ENCODE measurements around the gene PDLIM1. TPM values are rescaled to one million over a fixed set of nuclear protein-coding genes. Genes with fewer than 3 reads are reported as not detected.
"Not testable (repeated sequence)": the region's sequence is repeated elsewhere in the genome, so short reads cannot be mapped to it uniquely, and the experiment has no call there.

Gene PDLIM1
- total RNA-seq, 1 donor from 2014 or later = 54.7 TPM

DNA sequence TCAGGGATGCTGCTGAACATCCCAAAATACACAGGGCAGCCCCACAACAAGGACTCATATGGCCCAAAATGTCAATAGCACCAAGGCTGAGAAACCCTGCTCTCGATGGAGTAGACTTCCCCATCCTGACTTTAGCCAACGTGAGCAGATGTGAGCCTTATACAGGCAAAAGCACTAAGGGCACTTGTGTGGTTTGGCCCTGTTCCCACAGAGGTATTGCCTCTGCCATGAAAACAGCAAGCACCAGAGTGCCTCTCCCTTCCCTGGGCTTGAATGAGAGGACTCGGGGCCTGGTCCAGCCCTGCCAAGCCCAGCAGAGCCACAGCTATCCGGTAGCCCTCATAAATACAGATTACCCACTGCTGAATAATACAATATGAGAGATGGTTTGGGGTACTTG lies 49.3 kb downstream of the PDLIM1 start:
- TF ChIP-seq, protein P1, sequence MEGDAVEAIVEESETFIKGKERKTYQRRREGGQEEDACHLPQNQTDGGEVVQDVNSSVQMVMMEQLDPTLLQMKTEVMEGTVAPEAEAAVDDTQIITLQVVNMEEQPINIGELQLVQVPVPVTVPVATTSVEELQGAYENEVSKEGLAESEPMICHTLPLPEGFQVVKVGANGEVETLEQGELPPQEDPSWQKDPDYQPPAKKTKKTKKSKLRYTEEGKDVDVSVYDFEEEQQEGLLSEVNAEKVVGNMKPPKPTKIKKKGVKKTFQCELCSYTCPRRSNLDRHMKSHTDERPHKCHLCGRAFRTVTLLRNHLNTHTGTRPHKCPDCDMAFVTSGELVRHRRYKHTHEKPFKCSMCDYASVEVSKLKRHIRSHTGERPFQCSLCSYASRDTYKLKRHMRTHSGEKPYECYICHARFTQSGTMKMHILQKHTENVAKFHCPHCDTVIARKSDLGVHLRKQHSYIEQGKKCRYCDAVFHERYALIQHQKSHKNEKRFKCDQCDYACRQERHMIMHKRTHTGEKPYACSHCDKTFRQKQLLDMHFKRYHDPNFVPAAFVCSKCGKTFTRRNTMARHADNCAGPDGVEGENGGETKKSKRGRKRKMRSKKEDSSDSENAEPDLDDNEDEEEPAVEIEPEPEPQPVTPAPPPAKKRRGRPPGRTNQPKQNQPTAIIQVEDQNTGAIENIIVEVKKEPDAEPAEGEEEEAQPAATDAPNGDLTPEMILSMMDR (IDR thresholded peaks at IDR 0.05; ENCODE audit: insufficient read depth, low read length, poor library complexity, severe bottlenecking) = no peak
- no peaks in the 10 kb centered on the region for H3K27me3 ChIP-seq (ENCODE audit: control insufficient read depth, insufficient read depth, low read length)
- H3K4me3 ChIP-seq (ENCODE audit: low read depth, low read length) = no peak overlapping the region
- H3K36me3 ChIP-seq (ENCODE audit: control insufficient read depth, insufficient read depth, low read length) = no peaks in the 10 kb centered on the region
- no peak for DNase-seq (ENCODE audit: low read depth)

DNA sequence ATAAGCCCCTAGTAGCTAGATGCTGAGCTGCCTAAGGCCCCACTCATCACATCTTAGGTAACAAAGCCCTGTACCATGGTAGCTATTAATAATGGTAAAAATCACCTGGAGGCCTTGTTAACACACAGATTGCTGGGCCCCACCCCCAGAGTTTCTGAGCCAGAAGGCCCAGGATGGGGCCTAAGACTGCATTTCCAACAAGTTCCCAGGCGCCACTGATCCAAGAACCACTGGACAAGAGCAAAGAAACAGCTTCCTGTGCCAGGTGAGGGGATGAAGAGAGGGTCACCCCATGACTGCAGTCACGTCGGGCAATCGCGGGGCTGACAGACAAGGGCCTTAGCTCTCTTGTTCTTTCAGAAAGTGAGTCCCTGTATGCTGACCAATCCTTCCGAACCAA lies 50.0 kb downstream of the PDLIM1 start:
- no peaks in the 10 kb centered on the region for H3K36me3 ChIP-seq (ENCODE audit: control insufficient read depth, insufficient read depth, low read length)
- no peak overlapping the region for H3K4me3 ChIP-seq (ENCODE audit: low read depth, low read length)
- H3K27me3 ChIP-seq (ENCODE audit: control insufficient read depth, insufficient read depth, low read length) = no peaks in the 10 kb centered on the region
- TF ChIP-seq, protein P1 (IDR thresholded peaks at IDR 0.05; ENCODE audit: insufficient read depth, low read length, poor library complexity, severe bottlenecking) = no peak
- DNase-seq (ENCODE audit: low read depth) = no peak

DNA sequence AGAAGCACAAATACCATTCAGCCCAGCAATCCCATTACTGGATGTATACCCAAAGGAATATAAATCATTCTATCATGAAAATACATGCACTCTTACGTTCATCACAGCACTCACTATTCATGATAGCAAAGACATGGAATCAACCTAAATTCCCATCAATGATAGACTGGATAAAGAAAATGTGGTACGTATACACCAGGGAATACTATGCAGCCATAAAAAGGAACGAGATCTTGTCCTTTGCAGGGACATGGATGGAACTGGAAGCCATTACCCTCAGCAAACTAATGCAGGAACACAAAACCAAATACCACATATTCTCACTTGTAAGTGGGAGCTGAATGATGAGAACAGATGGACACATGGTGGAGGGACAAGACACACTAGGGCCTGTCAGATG lies 50.7 kb downstream of the PDLIM1 start:
- H3K36me3 ChIP-seq (ENCODE audit: control insufficient read depth, insufficient read depth, low read length); H3K27me3 ChIP-seq (ENCODE audit: control insufficient read depth, insufficient read depth, low read length); DNase-seq (ENCODE audit: low read depth); H3K4me3 ChIP-seq (ENCODE audit: low read depth, low read length): not testable (repeated sequence)

DNA sequence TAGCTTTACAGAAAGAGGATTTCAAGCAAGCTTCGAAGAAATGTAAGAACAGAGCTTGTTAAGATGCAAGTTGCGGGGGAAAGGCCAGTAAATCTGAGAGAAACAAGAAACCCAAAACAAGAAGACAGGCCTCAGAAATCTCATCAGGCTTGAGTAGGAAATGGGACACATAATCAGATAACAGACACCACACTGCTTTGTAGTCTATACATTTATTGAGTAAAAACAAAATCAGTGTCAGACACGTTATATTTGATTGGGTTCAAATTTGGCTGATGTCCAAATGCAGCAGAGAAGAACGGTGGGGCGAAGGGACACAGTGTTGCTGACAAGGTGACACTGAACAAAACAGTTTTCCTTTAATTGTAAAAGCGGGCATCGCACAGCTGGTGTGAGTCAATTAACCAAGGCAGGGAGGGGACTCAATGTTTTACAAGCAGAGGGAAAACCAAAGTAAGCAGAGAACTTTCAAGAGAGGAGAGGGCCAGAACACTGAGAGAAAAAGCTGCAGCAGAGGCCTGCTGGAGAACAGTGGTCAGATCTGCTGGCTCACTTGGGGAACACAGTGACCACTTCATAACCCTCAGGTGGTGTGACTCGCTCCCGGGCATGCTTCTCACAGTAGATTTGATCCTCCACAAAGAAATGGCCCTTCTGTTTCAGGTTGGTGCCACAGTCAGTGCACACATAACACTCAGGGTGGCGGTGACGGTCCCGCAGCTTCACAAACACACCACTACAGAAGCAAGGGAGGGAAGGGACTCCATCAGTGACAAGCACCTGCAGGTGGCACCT lies 53.2 kb downstream of the PDLIM1 start:
- DNase-seq (ENCODE audit: low read depth) = no peak
- Histone ChIP-seq H3K4me3 (ENCODE audit: low read depth, low read length) (no peak overlapping the region), H3K36me3 (ENCODE audit: control insufficient read depth, insufficient read depth, low read length) (no peaks in the 10 kb centered on the region), H3K27me3 (ENCODE audit: control insufficient read depth, insufficient read depth, low read length) (no peaks in the 10 kb centered on the region)
- TF ChIP-seq, protein P1 (IDR thresholded peaks at IDR 0.05; ENCODE audit: insufficient read depth, low read length, poor library complexity, severe bottlenecking) = no peak

DNA sequence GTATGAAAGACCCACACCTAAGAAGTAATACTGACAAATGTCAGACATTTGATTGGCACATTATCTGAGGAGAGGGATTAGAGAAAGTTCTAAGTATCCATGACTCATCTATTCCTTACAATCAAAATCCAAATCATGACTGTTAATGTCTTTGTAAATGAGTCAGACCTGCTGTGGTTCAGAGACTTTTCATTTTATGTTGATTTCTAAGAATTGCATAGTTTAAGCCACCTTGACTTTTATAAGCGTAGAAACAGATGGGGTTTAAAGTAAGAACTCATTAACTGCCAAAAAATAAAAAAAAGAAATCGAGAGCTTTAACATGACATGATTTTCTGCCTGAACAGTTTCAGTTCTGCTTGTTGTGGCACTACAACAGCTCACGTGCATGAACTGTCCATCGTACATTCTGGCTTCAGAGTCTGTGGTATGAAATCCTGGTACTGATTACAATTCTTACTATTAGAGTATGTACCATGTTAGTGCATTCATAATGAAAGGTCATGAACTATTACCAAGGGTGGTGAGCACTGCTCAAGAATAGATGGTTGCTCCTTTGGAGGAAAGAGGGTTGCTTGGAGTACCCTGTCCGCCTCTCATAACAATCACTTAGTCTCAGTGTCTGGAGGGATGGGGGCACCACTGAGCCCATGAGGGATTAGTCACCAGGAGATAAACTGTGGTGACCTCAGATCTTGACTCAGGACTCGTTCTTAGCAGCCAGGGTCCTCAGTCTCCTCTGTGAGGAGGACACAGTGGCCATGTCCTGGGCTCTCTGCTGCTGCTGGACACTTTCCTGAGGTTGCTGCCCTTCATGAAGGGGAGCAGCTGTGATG lies 54.5 kb downstream of the PDLIM1 start:
- DNase-seq (ENCODE audit: low read depth) = peak; percentile 61
- no peaks in the 10 kb centered on the region for H3K27me3 ChIP-seq (ENCODE audit: control insufficient read depth, insufficient read depth, low read length)
- no peak overlapping the region for H3K4me3 ChIP-seq (ENCODE audit: low read depth, low read length)
- no peaks in the 10 kb centered on the region for H3K36me3 ChIP-seq (ENCODE audit: control insufficient read depth, insufficient read depth, low read length)
- TF ChIP-seq, protein P1 (IDR thresholded peaks at IDR 0.05; ENCODE audit: insufficient read depth, low read length, poor library complexity, severe bottlenecking) = peak; percentile 2

DNA sequence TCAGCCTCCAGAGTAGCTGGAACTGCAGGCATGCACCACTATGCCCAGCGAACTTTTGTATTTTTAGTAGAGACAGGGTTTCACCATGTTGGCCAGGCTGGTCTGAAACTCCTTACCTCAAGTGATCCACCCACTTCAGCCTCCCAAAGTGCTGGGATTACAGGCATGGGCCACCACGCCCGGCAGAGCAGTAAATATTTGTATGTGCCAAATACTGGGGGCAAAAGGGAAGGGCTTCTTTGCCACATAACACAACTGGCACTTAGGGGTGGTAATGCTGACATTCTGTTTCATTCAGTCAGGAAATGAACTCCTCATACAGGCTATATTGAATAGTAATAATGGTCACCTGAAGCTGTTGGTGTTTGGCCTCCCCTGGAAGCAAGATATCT lies 55.1 kb downstream of the PDLIM1 start:
- TF ChIP-seq, protein P1 (IDR thresholded peaks at IDR 0.05; ENCODE audit: insufficient read depth, low read length, poor library complexity, severe bottlenecking) = no peak
- no peak for DNase-seq (ENCODE audit: low read depth)
- Histone ChIP-seq H3K4me3 (ENCODE audit: low read depth, low read length) (no peak overlapping the region), H3K27me3 (ENCODE audit: control insufficient read depth, insufficient read depth, low read length) (no peaks in the 10 kb centered on the region), H3K36me3 (ENCODE audit: control insufficient read depth, insufficient read depth, low read length) (no peaks in the 10 kb centered on the region)
